HCT116 (cell line): Measurements from ENCODE around the gene TACO1. TPM values are rescaled to one million over a fixed set of nuclear protein-coding genes. Genes with fewer than 3 reads are reported as not detected.

Experiments used
- ATAC-seq: fragments of 200-7000 bp; cut with Tn5 transposase; 2 replicates; pipeline ENCODE4 v1.9.1; 2020; ENCODE audit warnings: mild to moderate bottlenecking, moderate library complexity
- BruUV-seq: library from RNA; stranded (reverse); fragments of 400-500 nt; replicated peaks from 2 replicates; lab custom pipeline; 2021; lab: Mats Ljungman, UMichigan
- CTCF ChIA-PET: fragments of 300-600 bp; sonication (Branson Sonifier 250); formaldehyde crosslinking; loops from one replicate; lab custom pipeline; 2021; ENCODE audit warnings: antibody characterized with exemption; lab: Charles Lee
- POLR2A ChIA-PET: fragments of 300-600, 350-600 bp; sonication (Branson Sonifier 250); formaldehyde crosslinking; loops from one replicate; lab custom pipeline; 2021; ENCODE audit warnings: antibody characterized with exemption; lab: Charles Lee
- RAD21 ChIA-PET, 2 experiments: fragments of 300-600 bp; sonication (Branson Sonifier 250); formaldehyde crosslinking; loops; one replicate each; lab custom pipeline; 2023; ENCODE audit warnings: low total read pairs in 2 of 2; ENCODE audit not compliant: uncharacterized antibody in 2 of 2, unreplicated experiment in 2 of 2, low non-redundant PET in 1 of 2; lab: Charles Lee
- DNase-seq: peaks from one replicate; pipeline ENCODE4 v3.0.0-alpha.2; 2010; ENCODE audit warnings: low read depth, low spot score
- H2AFZ ChIP-seq: fragments of 200-600 bp; shearing (Covaris generic), sonication (generic); 2 replicates; pipeline ENCODE4 v1.6.1; 2017; ENCODE audit warnings: low read depth, mixed run types, mixed read lengths, antibody characterized with exemption, low read length; ENCODE audit not compliant: poor library complexity, severe bottlenecking
- H3K27ac ChIP-seq: 2 replicates; pipeline ENCODE4 v1.5.1; 2012; ENCODE audit warnings: low read depth, low read length
- H3K27me3 ChIP-seq: fragments of 200-600 bp; sonication (generic); 2 replicates; pipeline ENCODE4 v1.6.1; 2016; ENCODE audit warnings: mixed run types, low read length, mixed read lengths; ENCODE audit not compliant: insufficient read depth
- H3K36me3 ChIP-seq, 2 experiments: fragments of 200-500 bp in 1 of 2; fragments of 200-600 bp in 1 of 2; sonication (Bioruptor generic) in 1 of 2; sonication (generic) in 1 of 2; 2 replicates each; pipeline versions ENCODE4 v1.5.1 to v1.6.1; 2014 to 2016; ENCODE audit warnings: low read length in 2 of 2, inconsistent platforms in 1 of 2, mixed read lengths in 1 of 2, mixed run types in 1 of 2; ENCODE audit not compliant: insufficient read depth in 2 of 2, control insufficient read depth in 1 of 2
- H3K4me1 ChIP-seq, 2 experiments: fragments of 200-600 bp in 1 of 2; sonication (generic) in 1 of 2; 2 replicates each; pipeline versions ENCODE4 v1.5.1 to v1.6.1; 2012 to 2017; ENCODE audit warnings: low read length in 2 of 2, inconsistent platforms in 1 of 2, mild to moderate bottlenecking in 1 of 2, mixed read lengths in 1 of 2, mixed run types in 1 of 2, moderate library complexity in 1 of 2; ENCODE audit not compliant: insufficient read depth in 2 of 2, control insufficient read depth in 1 of 2
- H3K4me2 ChIP-seq: fragments of 200-600 bp; sonication (generic); 2 replicates; pipeline ENCODE4 v1.6.1; 2017; ENCODE audit warnings: mixed run types, low read length, mixed read lengths
- H3K4me3 ChIP-seq, 2 experiments: fragments of 200-600 bp in 1 of 2; sonication (generic) in 1 of 2; replicated peaks in 1 of 2; 2 replicates each; pipeline ENCODE4 v1.5.1; 2011 to 2016; ENCODE audit warnings: low read length in 2 of 2, control low read depth in 1 of 2, low read depth in 1 of 2, mild to moderate bottlenecking in 1 of 2, mixed read lengths in 1 of 2, mixed run types in 1 of 2
- H3K79me2 ChIP-seq: fragments of 200-600 bp; sonication (generic); 2 replicates; pipeline ENCODE4 v1.6.1; 2017; ENCODE audit warnings: mild to moderate bottlenecking, mixed run types, low read length, moderate library complexity, mixed read lengths; ENCODE audit not compliant: insufficient read depth
- H3K9ac ChIP-seq: fragments of 200-600 bp; sonication (generic); 2 replicates; pipeline ENCODE4 v1.6.1; 2016; ENCODE audit warnings: low read length, mixed read lengths
- H3K9me2 ChIP-seq: fragments of 200-600 bp; sonication (generic), shearing (Covaris generic); 2 replicates; pipeline ENCODE4 v1.6.1; 2017; ENCODE audit warnings: mixed run types, mild to moderate bottlenecking, moderate library complexity; ENCODE audit not compliant: insufficient read depth
- H3K9me3 ChIP-seq, 2 experiments: fragments of 200-500 bp in 1 of 2; fragments of 200-600 bp in 1 of 2; sonication (Bioruptor generic) in 1 of 2; sonication (generic) in 1 of 2; 2 replicates each; pipeline ENCODE4 v1.6.1; 2014 to 2017; ENCODE audit warnings: low read length in 2 of 2, mixed read lengths in 2 of 2, inconsistent platforms in 1 of 2, low read depth in 1 of 2, mild to moderate bottlenecking in 1 of 2, mixed run types in 1 of 2, moderate library complexity in 1 of 2; ENCODE audit not compliant: control insufficient read depth in 1 of 2, insufficient read depth in 1 of 2
- H4K20me1 ChIP-seq: fragments of 200-600 bp; sonication (generic), shearing (Covaris generic); 2 replicates; pipeline ENCODE4 v1.6.1; 2017; ENCODE audit warnings: mixed run types, mild to moderate bottlenecking, moderate library complexity; ENCODE audit not compliant: insufficient read depth
- EGR1 ChIP-seq: IDR thresholded peaks from 2 replicates; pipeline ENCODE4 v1.6.1; 2012; ENCODE audit warnings: low read depth
- ELF1 ChIP-seq: IDR thresholded peaks from 2 replicates; pipeline ENCODE4 v1.6.1; 2012; ENCODE audit warnings: low read depth, borderline replicate concordance
- EZH2 ChIP-seq: fragments of 200-600 bp; sonication (generic); IDR thresholded peaks from 2 replicates; pipeline ENCODE4 v1.6.1; 2017; ENCODE audit warnings: antibody characterized with exemption, mixed run types
- EZH2phosphoT487 ChIP-seq: fragments of 200-600 bp; IDR thresholded peaks from 2 replicates; pipeline ENCODE4 v1.6.1; 2018; ENCODE audit warnings: antibody characterized with exemption, borderline replicate concordance
- FOSL1 ChIP-seq: IDR thresholded peaks from 2 replicates; pipeline ENCODE4 v1.6.1; 2012; ENCODE audit warnings: low read depth
- JUND ChIP-seq: IDR thresholded peaks from 2 replicates; pipeline ENCODE4 v1.6.1; 2012
- MAX ChIP-seq: IDR thresholded peaks from 2 replicates; pipeline ENCODE4 v1.6.1; 2012
- REST ChIP-seq: IDR thresholded peaks from 2 replicates; pipeline ENCODE4 v1.6.1; 2012; ENCODE audit warnings: low read depth
- SP1 ChIP-seq: IDR thresholded peaks from 2 replicates; pipeline ENCODE4 v1.6.1; 2012; ENCODE audit warnings: low read depth
- SRF ChIP-seq: IDR thresholded peaks from 2 replicates; pipeline ENCODE4 v1.6.1; 2012; ENCODE audit warnings: low read depth
- YY1 ChIP-seq: IDR thresholded peaks from 2 replicates; pipeline ENCODE4 v1.6.1; 2011; ENCODE audit warnings: low read length, low read depth, moderate library complexity, mild to moderate bottlenecking; ENCODE audit not compliant: insufficient replicate concordance; ENCODE audit errors: extremely low read depth
- ZBTB33 ChIP-seq: IDR thresholded peaks from 2 replicates; pipeline ENCODE4 v1.6.1; 2011; ENCODE audit warnings: mild to moderate bottlenecking, low read length, moderate library complexity; ENCODE audit not compliant: insufficient replicate concordance; ENCODE audit errors: extremely low read depth
- ZFX ChIP-seq: fragments of 450-650 bp; IDR thresholded peaks from 2 replicates; pipeline ENCODE4 v1.6.1; 2017
- ZNF274 ChIP-seq: fragments of 200-500 bp; sonication (Bioruptor generic); IDR thresholded peaks from 2 replicates; pipeline ENCODE4 v1.6.1; 2014; ENCODE audit warnings: mild to moderate bottlenecking, low read depth, low read length, inconsistent platforms
- intact Hi-C: fragments of 100-400 bp; cut with micrococcal nuclease; formaldehyde crosslinking; loops from 2 replicates; pipeline ENCODE4 v1.10.0; 2022
- total RNA-seq: library from RNA; stranded (reverse); gene quantifications from one replicate; pipeline ENCODE4 v1.2.1, GENCODE V29; 2021; ENCODE audit not compliant: unreplicated experiment

The TACO1 gene
- total RNA-seq, 1 experiment from 2014 or later, result 39.6 TPM

- H3K36me3 ChIP-seq, result no peaks in the 10 kb centered on the region
- ChIA-PET CTCF (no interaction called here), POLR2A (no interaction called here)
- no peaks in the 10 kb centered on the region for H4K20me1 ChIP-seq
- H3K9me3 ChIP-seq, result no peaks in the 10 kb centered on the region
- no peaks in the 10 kb centered on the region for H3K79me2 ChIP-seq
- no peak overlapping the region for H3K27ac ChIP-seq
- TF ChIP-seq YY1, result no peak
- TF ChIP-seq ZFX, result no peak
- no peak for TF ChIP-seq SP1
- no peak for TF ChIP-seq EGR1
- TF ChIP-seq EZH2, result no peak
- TF ChIP-seq FOSL1, result no peak
- no peak for TF ChIP-seq SRF
- no peak for TF ChIP-seq MAX
- TF ChIP-seq EZH2phosphoT487, result no peak
- TF ChIP-seq ZBTB33, result no peak
- TF ChIP-seq ELF1, result no peak
- no peak for TF ChIP-seq ZNF274
- no peak for TF ChIP-seq JUND
- TF ChIP-seq REST, result no peak
- TF ChIP-seq, all 23 proteins: peak for 0
- Histone ChIP-seq H3K27me3 (no peaks in the 10 kb centered on the region), H3K4me3 (no peak overlapping the region), H3K9me2 (no peaks in the 10 kb centered on the region), H2AFZ (no peak overlapping the region), H3K4me1 (no peaks in the 10 kb centered on the region), H3K9ac (no peak overlapping the region), H3K4me2 (no peak overlapping the region)
- RAD21 ChIA-PET, result no interaction called here
- intact Hi-C loops, result no loop called here
- no peak for ATAC-seq
- DNase-seq, result no peak
- no TSS peak for BruUV-seq
Observed at GRCh38 chr17:63639125-63639524, 38.4 kb downstream of the TACO1 start.
